ENCODE results near the gene HSPA13.
"Not testable (repeated sequence)": the region's sequence is repeated elsewhere in the genome, so short reads cannot be mapped to it uniquely, and the experiment has no call there.

HSPA13 gene, protein sequence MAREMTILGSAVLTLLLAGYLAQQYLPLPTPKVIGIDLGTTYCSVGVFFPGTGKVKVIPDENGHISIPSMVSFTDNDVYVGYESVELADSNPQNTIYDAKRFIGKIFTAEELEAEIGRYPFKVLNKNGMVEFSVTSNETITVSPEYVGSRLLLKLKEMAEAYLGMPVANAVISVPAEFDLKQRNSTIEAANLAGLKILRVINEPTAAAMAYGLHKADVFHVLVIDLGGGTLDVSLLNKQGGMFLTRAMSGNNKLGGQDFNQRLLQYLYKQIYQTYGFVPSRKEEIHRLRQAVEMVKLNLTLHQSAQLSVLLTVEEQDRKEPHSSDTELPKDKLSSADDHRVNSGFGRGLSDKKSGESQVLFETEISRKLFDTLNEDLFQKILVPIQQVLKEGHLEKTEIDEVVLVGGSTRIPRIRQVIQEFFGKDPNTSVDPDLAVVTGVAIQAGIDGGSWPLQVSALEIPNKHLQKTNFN

DNA sequence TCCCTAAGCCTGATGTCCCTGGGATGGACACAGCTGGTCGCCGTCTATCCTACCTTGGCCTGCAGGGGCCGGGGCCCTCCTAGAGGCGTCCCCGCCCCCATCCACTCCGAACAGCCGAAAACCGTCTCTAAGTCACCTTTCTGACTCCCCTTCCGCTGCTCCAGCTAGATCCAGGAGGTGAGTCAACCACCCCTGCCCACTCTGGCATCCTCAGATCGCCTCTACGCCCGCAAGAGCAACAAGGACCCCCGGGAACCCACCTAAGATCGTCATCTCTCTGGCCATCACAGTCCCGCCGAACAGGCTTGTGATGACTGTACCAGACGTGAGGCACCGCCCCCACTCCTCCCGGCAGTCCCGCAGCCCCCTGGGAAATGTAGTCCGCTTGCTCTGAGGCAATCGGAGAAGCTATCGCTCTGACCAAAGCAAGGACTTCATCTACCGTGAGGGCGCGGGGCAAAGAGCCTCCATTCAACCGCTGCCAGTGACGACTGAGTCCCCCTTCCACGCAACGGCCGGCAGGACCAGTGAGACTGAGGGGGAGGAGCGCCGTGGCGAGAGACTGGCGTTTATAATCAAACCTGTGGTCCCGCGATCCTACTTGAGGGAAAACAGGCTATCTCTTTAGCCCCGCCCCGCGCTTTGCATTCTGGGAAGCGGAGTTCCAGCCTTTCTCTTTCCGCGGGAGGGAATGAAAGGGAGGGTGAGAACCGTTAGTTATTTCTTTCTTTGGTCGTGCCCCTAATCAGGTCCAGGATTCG lies at the start of gene HSPA13:
HSPA13 (minus strand) TSS at position 312 of the 761 bp plus-strand sequence; CDS start at position 285, 27 bp downstream.
- DNase-seq (ENCODE audit: low read depth), result peak; percentile 98

DNA sequence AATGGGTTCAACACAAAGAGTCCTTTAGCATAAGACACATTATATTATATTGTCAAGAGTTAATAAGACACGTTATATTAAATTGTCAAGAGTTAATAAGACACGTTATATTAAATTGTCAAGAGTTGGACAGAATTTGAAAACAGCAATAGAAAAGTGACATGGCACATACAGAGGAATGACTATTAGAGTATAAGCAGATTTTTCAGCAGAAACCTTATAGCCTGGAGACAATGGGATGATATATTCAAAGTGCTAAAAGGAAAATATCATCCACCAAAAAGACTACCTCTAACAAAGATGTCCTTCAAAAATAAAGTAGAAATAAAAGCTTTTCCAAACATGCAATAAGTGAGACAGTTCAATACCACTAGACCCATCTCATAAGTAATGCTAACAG lies 36.0 kb upstream of the HSPA13 start:
- DNase-seq (ENCODE audit: low read depth), result no peak

DNA sequence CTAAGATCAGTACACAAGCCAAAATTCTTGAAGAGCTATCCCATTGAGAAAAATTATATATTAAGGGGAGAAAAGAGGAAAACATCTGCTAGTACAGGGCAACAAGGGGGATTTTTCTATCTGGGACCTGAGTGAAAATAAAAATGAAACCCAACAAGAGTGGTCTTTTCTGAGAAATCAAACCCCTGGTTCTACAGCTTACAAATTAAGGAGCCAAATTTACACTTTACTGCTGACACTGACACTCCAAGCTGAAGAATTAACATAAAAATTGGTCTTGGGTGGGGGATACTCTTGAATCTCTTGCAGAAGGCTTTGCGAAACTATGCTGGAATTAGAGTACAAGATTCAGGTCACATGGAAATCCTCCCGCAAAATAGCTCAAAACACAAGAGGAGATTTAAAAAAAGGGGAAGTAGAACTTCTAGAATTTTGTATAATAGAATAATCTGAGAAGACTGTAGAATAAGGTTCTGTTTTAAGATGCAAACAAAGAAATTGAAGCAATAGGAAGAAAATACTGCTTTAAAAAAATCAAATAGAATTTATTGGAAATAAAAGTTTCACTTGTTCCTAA lies 32.1 kb upstream of the HSPA13 start:
- DNase-seq (ENCODE audit: low read depth), result no peak

DNA sequence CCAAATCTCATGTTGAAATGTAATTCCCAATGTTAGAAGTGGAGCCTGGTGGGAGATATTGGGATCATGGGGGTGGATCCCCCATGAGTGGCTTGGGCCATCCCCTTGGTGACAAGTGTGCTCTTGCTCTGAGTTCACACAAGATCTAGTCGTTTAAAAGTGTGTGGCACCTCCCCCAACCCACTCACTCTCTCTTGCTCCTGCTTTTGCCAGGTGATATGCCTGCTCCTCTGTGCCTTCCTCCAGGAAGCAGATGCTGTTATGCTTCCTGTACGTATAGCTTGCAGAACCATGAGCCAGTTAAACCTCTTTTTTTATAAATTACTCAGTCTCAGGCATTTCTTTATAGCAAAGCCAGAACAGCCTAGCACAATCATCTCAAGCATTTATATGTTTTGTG lies 23.0 kb upstream of the HSPA13 start:
- no peak for DNase-seq (ENCODE audit: low read depth)

DNA sequence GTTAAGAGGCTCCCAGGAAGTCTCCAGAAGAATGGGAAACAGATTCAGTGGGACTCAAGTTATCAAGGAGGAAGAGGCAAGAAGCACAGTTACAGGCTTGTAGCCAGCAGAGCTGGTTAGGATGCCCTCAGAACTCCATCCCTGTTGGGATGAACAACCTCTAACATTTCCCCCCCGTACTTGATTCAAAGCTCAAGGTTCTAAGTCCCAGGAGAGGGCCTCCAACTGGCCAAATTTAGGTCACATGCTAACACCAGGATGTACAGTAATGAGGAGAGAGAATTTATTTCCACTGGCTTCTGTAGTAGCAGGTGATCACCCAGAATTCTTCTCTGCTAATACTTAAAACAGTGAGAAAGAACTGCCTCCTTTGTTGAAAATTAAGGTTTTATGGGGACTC lies 22.3 kb upstream of the HSPA13 start:
- no peak for DNase-seq (ENCODE audit: low read depth)

DNA sequence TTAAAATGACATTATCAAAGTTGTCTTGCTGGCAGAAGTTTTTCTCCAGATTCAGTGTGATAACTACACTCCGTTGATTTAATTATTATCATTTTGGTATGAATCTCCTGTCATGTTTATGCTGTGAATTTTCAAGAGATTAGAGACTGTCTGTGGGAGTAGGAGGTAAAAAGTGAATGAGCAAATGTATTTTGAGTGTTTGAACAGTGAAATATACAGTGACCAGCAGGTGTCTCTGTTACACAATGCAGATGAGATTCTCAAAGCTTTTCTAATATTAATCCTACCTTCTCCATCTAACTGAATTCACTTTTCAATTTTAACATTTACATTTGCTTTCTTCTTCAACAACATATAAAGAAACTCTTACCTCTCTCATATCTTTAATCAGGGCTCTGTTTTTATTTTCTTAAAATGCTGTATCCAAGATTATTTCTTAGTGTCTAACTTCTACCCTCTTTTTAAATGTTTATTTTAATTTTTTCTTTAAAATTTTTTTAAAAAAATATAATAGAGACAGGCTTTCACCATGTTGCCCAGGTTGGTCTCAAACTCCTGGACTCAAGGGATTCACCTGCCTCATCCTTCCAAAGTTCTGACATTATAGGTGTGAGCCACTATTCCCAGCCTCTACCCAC lies 20.9 kb upstream of the HSPA13 start:
- no peak for DNase-seq (ENCODE audit: low read depth)

DNA sequence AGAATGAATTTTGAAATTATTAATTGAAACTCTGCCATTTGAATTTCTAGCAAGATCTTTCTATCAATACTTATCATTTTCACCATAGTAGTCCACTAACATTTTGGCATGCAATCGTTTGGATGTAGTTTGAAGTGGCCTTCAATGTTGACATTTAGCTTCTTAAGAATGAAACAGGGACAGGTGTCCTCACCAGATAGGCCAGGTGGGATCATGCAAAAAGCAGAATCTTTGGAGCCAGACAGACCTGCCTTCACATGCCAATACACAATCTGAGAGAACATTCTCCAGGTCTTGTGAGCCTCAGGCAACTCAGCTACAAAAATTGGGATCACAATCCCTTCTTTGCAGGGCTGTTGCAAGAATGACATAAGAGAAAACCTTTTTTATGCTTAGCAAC lies 18.3 kb upstream of the HSPA13 start:
- no peak for DNase-seq (ENCODE audit: low read depth)

DNA sequence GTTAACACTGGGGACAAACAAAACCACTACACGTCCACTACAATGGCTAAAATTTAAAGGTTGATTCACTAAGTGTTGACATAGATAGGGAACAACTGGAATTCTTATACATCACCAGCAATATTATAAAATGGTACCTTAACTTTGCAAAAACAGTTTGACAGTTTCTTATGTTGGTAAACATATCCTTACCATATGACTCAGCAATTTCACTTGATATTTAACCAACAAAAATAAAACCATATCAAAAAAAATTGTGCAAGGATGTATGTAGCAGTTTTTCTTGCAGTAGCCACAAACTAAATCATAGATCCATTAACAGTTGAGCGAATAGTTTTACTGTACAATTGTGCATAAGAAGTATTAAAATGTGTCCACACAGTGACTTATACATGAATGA lies 5.3 kb upstream of the HSPA13 start:
- DNase-seq (ENCODE audit: low read depth), result no peak

DNA sequence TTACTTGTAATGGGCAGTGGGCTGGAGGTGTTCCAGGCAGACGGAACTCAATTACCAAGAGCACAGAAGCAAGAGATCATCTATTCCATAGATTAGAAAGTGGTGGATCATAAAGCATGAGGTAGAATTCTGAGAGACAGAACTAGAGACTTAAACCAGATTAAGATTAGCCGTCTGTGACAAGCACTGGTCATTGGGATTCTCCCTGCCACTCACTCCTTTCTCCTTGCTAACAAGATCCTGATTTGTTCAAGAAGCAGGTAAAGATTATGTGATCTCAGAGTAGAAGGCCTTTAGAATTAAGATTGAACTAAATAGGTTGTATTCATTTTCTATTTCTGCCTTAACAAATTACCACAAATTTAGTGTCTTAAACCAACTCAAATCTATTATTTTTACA lies 1.5 kb upstream of the HSPA13 start:
- no peak for DNase-seq (ENCODE audit: low read depth)

DNA sequence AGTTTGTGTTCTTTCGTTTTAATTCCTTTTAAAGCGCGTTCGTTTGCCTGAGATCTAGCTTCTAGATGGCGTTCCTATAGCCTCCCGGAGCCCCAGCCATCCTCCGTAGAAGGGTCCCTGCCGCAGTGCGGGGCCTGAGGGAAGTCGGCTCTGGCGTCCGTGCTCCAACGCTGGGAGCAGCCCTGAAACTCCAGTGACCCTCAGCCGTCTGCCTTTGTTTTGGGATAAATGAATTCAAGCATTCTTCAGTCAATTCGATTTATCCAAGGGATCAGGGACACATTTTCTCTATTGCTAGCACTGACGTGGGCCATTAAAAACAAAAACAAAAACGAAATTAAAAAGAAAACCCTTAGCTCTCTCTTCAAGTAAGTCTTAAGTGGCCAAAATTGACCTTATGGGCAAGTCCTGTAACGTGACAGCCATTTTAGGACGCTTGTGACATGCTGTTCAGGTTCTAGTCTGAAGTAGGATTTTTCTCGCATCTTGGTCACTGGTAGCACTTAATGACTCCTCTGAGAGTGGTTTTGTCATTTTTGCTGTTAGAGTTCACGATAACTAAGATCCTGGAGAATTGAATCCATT lies 742 bp upstream of the HSPA13 start:
- DNase-seq (ENCODE audit: low read depth), result no peak

DNA sequence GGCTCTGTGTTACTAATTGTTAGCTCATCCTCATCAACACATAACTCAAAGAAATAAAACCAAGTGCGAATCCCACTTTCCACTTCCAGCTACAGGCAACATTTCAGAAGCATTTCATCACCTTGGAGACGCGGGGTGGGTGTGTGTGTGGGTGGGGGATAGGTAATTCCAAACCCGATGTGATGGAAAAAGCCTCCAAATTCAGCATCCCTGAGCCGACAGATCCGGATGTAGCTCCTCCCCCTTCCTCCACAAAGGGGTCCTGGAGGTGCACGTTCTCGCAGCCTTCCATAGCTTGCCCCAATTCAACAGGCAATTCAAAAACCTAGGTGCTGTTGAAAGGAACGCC lies 486 bp downstream of the HSPA13 start:
- DNase-seq (ENCODE audit: low read depth), result no peak

DNA sequence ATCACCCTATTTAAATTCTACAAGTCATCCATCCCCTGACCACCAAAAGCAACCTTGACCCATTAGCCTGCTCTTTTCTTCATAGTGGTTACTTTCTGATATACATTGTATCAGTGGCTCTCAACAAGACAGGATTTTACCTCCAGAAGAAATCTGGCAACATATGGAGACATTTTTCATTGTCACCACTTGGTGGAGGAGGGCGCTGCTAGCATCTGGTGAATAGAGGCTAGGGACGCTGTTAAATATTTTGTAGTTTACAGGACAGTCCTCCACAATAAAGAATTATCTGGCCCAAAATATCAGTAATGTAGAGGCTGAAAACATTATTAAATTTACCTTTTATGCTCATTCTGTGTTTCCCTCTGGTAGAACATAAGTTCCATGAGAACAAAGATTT lies 6.1 kb downstream of the HSPA13 start:
- DNase-seq (ENCODE audit: low read depth), result no peak

DNA sequence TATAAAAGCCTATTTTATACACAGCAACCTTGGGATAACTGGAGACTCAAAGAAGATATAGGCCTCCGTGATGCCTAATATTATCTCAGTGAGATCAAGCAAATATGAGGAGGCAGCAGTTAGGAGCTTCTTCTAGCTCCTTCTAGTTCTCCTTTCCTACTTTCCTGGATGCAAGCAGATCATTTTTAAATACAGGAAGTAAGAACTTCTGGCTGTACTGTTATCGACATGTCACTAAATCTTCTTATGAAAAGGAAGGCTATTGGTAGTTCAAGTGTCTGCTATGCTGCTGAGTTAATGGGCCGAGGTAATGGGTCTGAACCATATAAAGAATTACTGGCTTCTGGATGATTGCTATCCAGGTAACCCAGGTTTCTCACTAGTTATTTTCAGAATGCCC lies 15.9 kb downstream of the HSPA13 start:
- no peak for DNase-seq (ENCODE audit: low read depth)

DNA sequence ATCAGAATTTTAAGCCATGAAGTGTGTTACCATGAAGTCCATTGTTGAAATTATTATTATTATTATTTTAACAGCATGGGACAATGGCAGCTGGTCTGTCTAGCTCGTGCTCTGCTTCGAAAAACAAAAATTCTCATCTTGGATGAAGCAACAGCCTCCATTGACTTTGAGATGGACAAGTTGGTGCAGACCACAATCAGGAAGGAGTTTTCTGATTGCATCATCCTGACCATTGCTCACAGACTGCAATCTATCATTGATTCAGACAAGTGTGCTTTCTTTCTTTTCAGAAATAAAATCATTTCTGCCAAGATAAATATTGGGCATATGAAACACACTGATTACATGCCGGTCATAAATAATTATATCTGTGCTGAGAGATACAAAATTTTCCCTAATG lies 21.0 kb downstream of the HSPA13 start:
- no peak for DNase-seq (ENCODE audit: low read depth)

DNA sequence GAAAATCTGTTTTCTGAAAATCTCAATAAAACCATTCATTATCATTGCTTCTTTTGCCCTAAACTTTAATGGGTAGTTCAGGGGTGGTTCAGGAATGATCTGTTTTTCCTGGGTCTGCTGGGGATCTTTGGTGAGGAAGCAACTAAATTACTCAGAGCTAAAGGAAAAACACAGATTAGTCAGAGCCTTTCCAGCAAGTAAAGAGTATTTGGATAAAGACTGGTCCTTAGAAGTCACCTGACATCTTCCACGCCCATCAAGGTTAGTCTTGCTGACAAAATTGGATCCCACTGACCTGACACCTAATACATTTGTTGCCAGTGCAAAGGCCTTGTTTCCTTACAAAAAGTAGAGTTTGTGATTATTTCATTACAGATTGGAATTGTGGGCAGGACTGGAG lies 24.2 kb downstream of the HSPA13 start:
- DNase-seq (ENCODE audit: low read depth), result no peak

DNA sequence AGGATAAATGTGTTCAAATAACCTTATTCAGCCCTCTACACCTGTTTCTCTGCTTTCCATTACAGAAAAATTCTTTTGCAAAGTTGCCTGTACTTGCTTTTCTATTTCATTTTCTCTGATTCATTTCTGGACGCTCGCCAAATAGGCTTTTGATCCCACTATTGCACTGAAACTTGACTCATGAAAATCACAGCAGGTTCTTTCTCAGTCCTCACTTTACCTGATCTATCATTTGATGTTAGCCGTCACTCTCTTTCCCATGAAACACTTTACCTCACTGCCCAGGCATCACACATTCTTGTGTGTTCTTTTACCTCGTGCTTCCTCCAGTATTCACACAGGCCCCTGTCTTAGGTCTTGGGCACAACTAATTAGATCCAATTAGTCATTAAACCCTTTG lies 26.2 kb downstream of the HSPA13 start:
- DNase-seq (ENCODE audit: low read depth), result no peak

DNA sequence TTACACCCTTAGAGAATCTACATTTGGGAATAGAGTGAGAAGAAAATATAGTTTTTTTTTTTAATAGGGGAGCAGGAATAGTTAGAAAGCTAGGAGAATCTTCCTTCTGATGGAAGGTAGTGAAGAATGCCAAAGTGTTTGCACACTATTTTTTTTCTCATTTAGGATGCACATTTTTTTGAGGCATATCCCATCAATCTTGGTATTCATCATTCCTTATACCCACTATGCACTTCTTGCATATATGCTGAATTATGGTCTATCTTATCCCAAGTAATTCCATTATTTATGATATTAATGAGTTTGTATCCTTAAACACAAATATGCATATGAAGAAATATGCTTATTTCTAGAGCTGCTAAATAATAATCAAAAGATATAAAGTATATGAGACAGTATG lies 28.4 kb downstream of the HSPA13 start:
- DNase-seq (ENCODE audit: low read depth), result no peak

DNA sequence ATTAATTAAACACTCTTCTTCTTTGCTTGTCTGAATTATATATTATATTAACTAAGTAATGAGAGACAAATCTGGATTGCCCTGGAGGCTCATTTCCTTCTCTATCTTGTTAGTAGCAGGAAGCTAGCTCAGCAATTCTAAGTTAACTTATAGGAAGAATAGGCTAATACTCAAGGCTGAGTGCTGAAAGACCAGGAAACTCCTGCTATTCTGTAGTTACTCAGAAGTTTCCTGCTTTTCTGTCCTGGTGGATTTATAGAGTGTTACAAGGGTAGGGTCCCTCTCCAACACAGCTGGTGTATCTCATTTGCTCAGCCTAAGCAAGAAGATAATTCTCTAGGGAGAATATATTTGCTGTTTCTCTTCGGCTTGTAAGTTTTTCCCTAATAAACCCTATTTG lies 29.2 kb downstream of the HSPA13 start:
- no peak for DNase-seq (ENCODE audit: low read depth)

DNA sequence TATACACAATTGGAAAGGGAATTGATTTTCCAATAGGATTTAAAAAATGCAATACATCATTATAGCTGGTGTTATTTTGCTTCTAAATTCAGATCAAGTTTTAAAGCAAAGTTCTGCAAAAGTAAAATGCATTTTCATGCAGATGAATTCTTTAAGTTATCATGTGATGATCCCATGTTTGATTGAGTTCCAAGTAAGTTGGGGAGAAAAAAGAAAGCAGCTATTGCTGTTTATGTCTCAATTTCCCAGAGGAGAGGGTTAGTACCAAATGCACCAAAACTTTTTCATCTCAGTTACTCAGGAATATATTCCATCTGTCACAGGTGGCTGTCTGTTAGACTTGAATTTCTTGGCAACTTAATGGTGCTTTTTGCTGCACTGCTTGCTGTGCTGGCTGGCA lies 29.7 kb downstream of the HSPA13 start:
- no peak for DNase-seq (ENCODE audit: low read depth)

DNA sequence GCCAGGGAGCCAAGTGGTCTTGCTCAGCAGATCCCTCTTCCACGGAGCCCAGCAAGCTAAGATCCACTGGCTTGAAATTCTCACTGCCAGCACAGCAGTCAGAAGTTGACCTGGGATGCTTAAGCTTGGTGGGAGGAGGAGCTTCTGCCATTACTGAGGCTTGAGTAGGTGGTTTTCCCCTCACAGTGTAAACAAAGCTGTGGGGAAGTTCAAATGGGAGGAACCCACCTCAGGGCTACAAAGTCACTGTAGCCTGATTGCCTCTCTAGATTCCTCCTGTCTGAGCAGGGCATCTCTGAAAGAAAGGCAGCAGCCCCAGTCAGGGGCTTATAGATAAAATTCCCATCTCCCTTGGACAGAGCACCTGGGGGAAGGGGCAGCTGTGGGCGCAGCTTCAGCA lies 55.6 kb downstream of the HSPA13 start:
- DNase-seq (ENCODE audit: low read depth), result not testable (repeated sequence)

DNA sequence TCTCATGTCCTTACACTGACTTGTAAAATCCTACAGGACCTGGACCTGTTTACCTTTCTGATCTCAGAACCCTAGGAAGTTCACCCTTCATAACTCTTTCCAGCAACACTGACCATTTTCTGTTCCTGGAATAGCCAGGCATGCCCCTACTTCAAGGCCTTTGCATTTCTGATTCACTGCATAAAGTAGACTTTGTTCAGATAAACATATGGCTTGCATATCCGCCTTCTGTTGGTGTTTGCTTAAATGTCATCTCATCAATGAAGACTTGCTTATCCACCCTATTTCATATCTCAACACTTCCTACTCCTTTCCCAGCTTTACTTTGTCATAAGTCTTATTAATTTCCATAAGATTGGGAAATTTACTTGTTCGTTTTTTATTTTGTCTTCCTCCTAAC lies 57.4 kb downstream of the HSPA13 start:
- DNase-seq (ENCODE audit: low read depth), result no peak

Measured in activated T-cell treated with anti-CD3 and anti-CD28 coated beads for 24 hours (primary cell).